Naive thymus-derived CD8-positive, alpha-beta T cell (primary cell): ENCODE results near the gene CSNK1G2. TPM values are rescaled to one million over a fixed set of nuclear protein-coding genes. Genes with fewer than 3 reads are reported as not detected.

Source experiments
- ATAC-seq, 2 donors: fragments of 150-1000 bp; cut with Tn5 transposase in 1 of 2; sonication (Bioruptor Pico), chemical (Tn5 transposase) in 1 of 2; 1 replicate in 1 of 2; 2 replicates in 1 of 2; pipeline ENCODE4 v1.10.0; 2021; ENCODE audit warnings: mild to moderate bottlenecking in 2 of 2, moderate library complexity in 2 of 2
- POLR2A ChIA-PET: fragments of 350-600 bp; sonication (Branson Sonifier 250); formaldehyde crosslinking; loops from one replicate; lab custom pipeline; 2021; ENCODE audit warnings: antibody characterized with exemption; lab: Charles Lee
- DNase-seq, 10 donors: peaks; one replicate each; pipeline versions ENCODE4 v3.0.0 to v3.0.0-alpha.2; 2020 to 2022
- H3K27ac Mint-ChIP-seq, 10 donors: one replicate each; pipeline ENCODE4 v1.8.0; 2020 to 2022; ENCODE audit warnings: mild to moderate bottlenecking in 10 of 10, mixed read lengths in 10 of 10, moderate library complexity in 4 of 10, inconsistent platforms in 1 of 10
- H3K27me3 Mint-ChIP-seq, 5 donors: one replicate each; pipeline ENCODE4 v1.8.0; 2021 to 2022; ENCODE audit warnings: mixed read lengths in 5 of 5
- H3K36me3 Mint-ChIP-seq, 3 donors: one replicate each; pipeline ENCODE4 v1.8.0; 2020 to 2022; ENCODE audit warnings: mixed read lengths in 3 of 3, mild to moderate bottlenecking in 2 of 3, inconsistent platforms in 1 of 3
- H3K4me1 Mint-ChIP-seq, 4 donors: one replicate each; pipeline ENCODE4 v1.8.0; 2021 to 2022; ENCODE audit warnings: mixed read lengths in 4 of 4
- H3K4me3 Mint-ChIP-seq, 10 donors: one replicate each; pipeline ENCODE4 v1.8.0; 2020 to 2022; ENCODE audit warnings: mild to moderate bottlenecking in 10 of 10, mixed read lengths in 10 of 10, moderate library complexity in 6 of 10, inconsistent platforms in 1 of 10
- H3K9me3 Mint-ChIP-seq, 9 donors: one replicate each; pipeline ENCODE4 v1.8.0; 2020 to 2022; ENCODE audit warnings: mixed read lengths in 9 of 9, mild to moderate bottlenecking in 3 of 9, inconsistent platforms in 1 of 9, moderate library complexity in 1 of 9
- polyA plus RNA-seq, 3 donors: library from polyadenylated mRNA; unstranded; fragments of 300-500 nt; fragmentation: Illumina TruSeq; gene quantifications; one replicate each; pipeline ENCODE4 v1.2.3, GENCODE V29; 2021
- total RNA-seq, 8 experiments: library from RNA in 2 of 8; stranded (reverse) in 2 of 8; gene quantifications; one replicate each; pipeline ENCODE4 v1.2.3 and lab custom pipeline; 2021 to 2026

CSNK1G2 gene
- total and polyA plus RNA-seq, 5 experiments from 2014 or later = 25.4 to 175 (median 67.6) TPM

DNA sequence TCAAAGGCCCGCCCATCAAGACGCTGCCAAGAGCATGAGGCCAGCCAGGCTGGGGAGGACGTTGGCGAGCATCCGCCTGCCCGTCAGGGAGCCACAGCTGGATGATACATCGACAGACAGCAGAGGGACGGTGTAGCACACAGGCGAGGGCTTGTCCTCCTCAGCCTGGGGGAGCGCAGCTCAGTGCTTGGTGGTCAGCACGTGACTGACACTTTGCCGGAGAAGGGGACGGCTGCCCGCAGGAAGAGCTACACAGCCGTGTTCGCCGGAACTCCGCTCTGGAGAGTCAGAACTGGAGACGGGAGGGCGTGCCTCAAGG, 34.1 kb downstream of the CSNK1G2 start:
- H3K36me3 Mint-ChIP-seq = peaks cover 0 to 39% (median 0%) of the 10 kb centered on the region in 3 donors
- no peak overlapping the region for H3K4me3 Mint-ChIP-seq
- POLR2A ChIA-PET = interaction anchor here (1.3 kb wide), 1 partner anchor 21 kb away, joined by 3 read pairs; no protein-coding TSS in a partner anchor
- no peaks in the 10 kb centered on the region for H3K27me3 Mint-ChIP-seq
- H3K4me1 Mint-ChIP-seq = peaks cover 6 to 29% (median 8%) of the 10 kb centered on the region in 4 donors
- no peak overlapping the region for H3K27ac Mint-ChIP-seq
- no peaks in the 10 kb centered on the region for H3K9me3 Mint-ChIP-seq
- DNase-seq (no peak), ATAC-seq (no peak)

DNA sequence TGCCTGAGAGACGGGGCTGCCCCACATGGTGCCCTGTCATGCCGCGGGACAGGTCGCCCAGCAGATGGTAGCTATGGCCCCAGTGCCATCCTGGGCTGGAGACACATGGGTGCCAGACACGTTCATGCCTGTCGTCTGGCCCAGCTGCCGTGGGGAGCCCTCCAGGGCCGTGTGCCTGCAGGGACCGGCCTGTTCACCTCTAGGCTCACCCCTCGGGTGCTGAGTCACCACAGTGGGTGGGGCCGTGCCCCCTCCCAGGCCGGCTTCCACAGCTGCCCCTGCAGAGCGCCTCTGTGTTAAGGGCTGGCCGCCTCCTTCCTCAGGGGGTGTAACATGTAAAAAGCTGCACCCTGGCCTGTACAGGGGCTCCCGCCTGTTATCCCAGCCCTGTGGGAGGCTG, 36.1 kb downstream of the CSNK1G2 start:
- no peaks in the 10 kb centered on the region for H3K9me3 Mint-ChIP-seq
- peaks cover 0 to 47% (median 7%) of the 10 kb centered on the region in 3 donors for H3K36me3 Mint-ChIP-seq
- no peaks in the 10 kb centered on the region for H3K27me3 Mint-ChIP-seq
- POLR2A ChIA-PET = interaction anchor here (0.7 to 0.9 kb wide), 2 partner anchors 115 to 725 kb away, joined by 3 to 6 read pairs; partner anchors contain the start of gene GNG7
- ATAC-seq (no peak), DNase-seq (no peak)
- peaks cover 4 to 22% (median 6%) of the 10 kb centered on the region in 4 donors for H3K4me1 Mint-ChIP-seq
- H3K27ac Mint-ChIP-seq = no peak overlapping the region
- H3K4me3 Mint-ChIP-seq = no peak overlapping the region

DNA sequence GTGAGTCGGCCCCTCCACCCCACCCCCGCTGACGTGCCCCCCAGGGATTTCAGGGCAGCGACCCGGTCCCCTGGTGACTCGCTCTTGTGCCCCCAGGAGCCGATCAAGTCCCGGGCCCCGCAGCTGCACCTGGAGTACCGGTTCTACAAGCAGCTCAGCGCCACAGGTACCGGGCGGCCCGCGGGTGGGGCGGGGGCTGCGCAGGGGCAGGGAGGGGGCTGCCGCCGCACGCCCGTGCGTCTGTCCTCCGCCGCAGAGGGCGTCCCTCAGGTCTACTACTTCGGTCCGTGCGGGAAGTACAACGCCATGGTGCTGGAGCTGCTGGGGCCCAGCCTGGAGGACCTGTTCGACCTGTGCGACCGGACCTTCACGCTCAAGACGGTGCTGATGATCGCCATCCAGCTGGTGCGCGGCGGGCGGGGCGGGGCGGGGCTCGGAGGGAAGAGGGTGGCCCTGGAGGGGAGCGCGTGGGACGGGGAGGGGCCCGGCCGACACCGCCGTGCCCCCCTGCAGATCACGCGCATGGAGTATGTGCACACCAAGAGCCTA, 37.4 kb downstream of the CSNK1G2 start:
- no peak for DNase-seq
- POLR2A ChIA-PET = interaction anchor here (0.5 kb wide), 1 partner anchor 10 kb away, joined by 5 read pairs; no protein-coding TSS in a partner anchor
- Mint-ChIP-seq H3K27me3 (no peaks in the 10 kb centered on the region), H3K36me3 (peaks cover 0 to 52% (median 9%) of the 10 kb centered on the region in 3 donors), H3K4me3 (no peak overlapping the region), H3K27ac (no peak overlapping the region), H3K4me1 (peaks cover 1 to 13% (median 3%) of the 10 kb centered on the region in 4 donors), H3K9me3 (no peaks in the 10 kb centered on the region)
- ATAC-seq = no peak

DNA sequence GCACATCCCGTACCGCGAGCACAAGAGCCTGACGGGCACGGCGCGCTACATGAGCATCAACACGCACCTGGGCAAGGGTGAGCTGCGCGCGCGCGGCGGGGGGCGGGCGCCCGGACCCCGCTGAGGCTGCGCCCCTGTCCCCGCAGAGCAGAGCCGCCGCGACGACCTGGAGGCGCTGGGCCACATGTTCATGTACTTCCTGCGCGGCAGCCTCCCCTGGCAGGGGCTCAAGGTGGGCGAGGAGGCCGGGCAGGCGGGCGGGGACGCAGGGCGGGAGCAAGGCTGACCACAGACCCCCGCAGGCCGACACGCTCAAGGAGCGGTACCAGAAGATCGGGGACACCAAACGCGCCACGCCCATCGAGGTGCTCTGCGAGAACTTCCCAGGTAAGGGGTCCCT, 38.0 kb downstream of the CSNK1G2 start:
- POLR2A ChIA-PET = interaction anchor here (1.3 kb wide), 1 partner anchor 11 kb away, joined by 5 read pairs; no protein-coding TSS in a partner anchor
- Mint-ChIP-seq H3K36me3 (peaks cover 0 to 55% (median 11%) of the 10 kb centered on the region in 3 donors), H3K4me3 (no peak overlapping the region), H3K9me3 (no peaks in the 10 kb centered on the region), H3K4me1 (peaks cover 0 to 9% (median under 1%) of the 10 kb centered on the region in 4 donors), H3K27ac (no peak overlapping the region), H3K27me3 (no peaks in the 10 kb centered on the region)
- DNase-seq (no peak), ATAC-seq (no peak)

DNA sequence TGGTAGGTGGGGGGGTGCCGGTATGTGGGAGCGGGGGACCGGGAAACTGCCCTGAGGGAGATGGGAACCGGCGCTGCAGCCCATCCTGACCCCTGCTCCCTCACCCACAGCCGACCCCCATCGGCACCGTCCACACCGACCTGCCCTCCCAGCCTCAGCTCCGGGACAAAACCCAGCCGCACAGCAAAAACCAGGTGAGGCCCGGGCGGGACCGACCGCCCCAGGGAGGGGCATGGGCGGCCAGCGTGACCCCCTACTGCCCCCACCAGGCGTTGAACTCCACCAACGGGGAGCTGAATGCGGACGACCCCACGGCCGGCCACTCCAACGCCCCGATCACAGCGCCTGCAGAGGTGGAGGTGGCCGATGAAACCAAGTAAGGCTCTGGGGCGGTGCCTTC, 38.7 kb downstream of the CSNK1G2 start:
- no peaks in the 10 kb centered on the region for H3K9me3 Mint-ChIP-seq
- H3K4me1 Mint-ChIP-seq = peaks cover 0 to 8% (median 0%) of the 10 kb centered on the region in 4 donors
- POLR2A ChIA-PET = interaction anchor here (1.3 kb wide), 1 partner anchor 10 kb away, joined by 5 read pairs; no protein-coding TSS in a partner anchor
- H3K4me3 Mint-ChIP-seq = no peak overlapping the region
- DNase-seq (no peak), ATAC-seq (no peak)
- H3K27me3 Mint-ChIP-seq = no peaks in the 10 kb centered on the region
- H3K27ac Mint-ChIP-seq = peak overlapping the region in 1 of 10 donors; percentile 18
- H3K36me3 Mint-ChIP-seq = peaks cover 0 to 60% (median 11%) of the 10 kb centered on the region in 3 donors

DNA sequence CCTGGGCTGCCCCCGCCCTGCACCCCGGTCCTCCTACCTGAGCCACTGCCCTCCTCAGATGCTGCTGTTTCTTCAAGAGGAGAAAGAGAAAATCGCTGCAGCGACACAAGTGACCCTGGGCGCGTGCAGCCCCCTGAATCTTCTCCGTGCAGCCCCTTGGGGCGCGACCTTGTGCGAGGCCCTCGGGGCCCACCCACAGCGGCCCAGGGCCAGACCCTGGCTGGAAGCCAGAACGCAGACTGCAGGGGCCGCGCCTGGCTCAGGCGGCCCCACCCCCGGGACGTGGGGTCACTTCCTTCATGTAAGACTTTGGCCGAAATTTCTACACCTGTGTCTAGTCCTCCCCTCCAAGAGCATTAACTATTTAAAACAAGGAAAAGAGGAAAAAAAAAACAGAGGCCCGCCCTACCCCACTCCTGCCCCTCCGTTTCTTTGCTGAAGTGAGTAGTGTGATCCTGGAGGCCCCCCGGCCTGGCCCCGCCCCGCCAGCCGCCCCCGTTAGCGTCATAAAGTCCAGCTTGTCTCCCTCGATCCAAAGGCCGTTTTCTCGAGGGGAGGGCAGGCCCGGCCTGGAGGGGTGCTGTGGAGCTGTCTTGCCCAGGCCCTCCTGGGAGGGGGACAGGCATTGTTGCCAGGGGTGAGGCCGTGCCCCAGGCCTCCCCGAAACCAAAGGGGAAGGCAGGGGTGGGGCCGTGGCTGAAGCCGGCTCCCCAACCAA, 39.3 kb downstream of the CSNK1G2 start:
- POLR2A ChIA-PET = interaction anchor here (1.3 to 1.5 kb wide), 2 partner anchors 9 to 115 kb away, joined by 3 to 5 read pairs; no protein-coding TSS in a partner anchor
- ATAC-seq (no peak), DNase-seq (no peak)
- Mint-ChIP-seq H3K36me3 (peaks cover 0 to 61% (median 11%) of the 10 kb centered on the region in 3 donors), H3K4me1 (peaks cover 0 to 3% (median 0%) of the 10 kb centered on the region in 4 donors), H3K27me3 (no peaks in the 10 kb centered on the region), H3K4me3 (no peak overlapping the region), H3K9me3 (no peaks in the 10 kb centered on the region), H3K27ac (no peak overlapping the region)

DNA sequence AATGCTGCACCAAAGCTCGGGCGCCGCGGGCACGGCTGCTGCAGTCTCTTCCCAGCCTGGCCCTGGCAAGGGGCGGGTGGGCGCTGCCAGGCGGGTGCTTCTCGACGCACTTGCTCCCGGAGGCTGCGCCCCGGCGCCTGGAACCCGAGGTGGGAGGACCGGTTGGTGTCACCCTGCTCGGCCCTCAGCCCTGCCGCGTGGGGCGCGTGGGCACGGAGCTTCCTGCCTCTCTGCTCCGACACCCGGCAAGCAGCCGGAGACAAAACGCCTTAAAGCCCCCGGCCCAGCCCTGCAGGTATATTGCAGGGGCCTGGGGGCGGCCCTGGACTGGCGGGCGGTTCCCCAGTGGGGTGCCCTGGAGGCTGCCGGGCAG, 39.8 kb downstream of the CSNK1G2 start:
- H3K27me3 Mint-ChIP-seq = no peaks in the 10 kb centered on the region

DNA sequence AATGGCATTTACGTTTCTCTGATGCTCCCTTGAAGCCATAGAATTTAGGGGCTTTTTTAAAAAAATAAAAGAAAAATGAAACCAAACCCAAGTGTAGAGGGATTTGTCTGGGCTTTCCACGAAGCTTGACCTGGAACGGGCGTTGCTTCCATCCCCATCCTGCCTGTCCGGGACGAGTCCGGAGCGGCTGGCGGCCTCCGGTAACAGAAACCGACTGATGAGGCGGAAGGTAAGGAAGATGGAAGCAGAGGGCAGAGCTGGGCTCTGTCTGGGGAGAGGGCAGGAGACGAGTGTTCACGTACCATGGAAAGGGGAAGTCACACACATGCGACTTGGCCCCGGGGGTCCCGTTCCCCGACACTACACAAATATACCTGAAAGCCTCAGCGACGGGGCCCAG, 40.3 kb downstream of the CSNK1G2 start:
- peak overlapping the region in 2 of 10 donors; percentile 25 to 43 for H3K27ac Mint-ChIP-seq
- H3K36me3 Mint-ChIP-seq = peaks cover 0 to 56% (median 11%) of the 10 kb centered on the region in 3 donors
- POLR2A ChIA-PET = interaction anchor here (1.5 to 1.6 kb wide), 2 partner anchors 11 to 116 kb away, joined by 3 to 4 read pairs; no protein-coding TSS in a partner anchor
- DNase-seq (no peak), ATAC-seq (no peak)
- H3K9me3 Mint-ChIP-seq = no peaks in the 10 kb centered on the region
- no peak overlapping the region for H3K4me3 Mint-ChIP-seq
- no peaks in the 10 kb centered on the region for H3K27me3 Mint-ChIP-seq
- peaks cover 0 to 2% (median 0%) of the 10 kb centered on the region in 4 donors for H3K4me1 Mint-ChIP-seq

More for the DNA sequence above, 39.8 kb downstream of the CSNK1G2 start:
- H3K4me1 Mint-ChIP-seq = peaks cover 0 to 3% (median 0%) of the 10 kb centered on the region in 4 donors
- no peak overlapping the region for H3K4me3 Mint-ChIP-seq
- DNase-seq (no peak), ATAC-seq (no peak)
- H3K9me3 Mint-ChIP-seq = no peaks in the 10 kb centered on the region
- peaks cover 0 to 58% (median 11%) of the 10 kb centered on the region in 3 donors for H3K36me3 Mint-ChIP-seq
- POLR2A ChIA-PET = interaction anchor here (1.5 to 1.6 kb wide), 2 partner anchors 10 to 116 kb away, joined by 3 to 4 read pairs; no protein-coding TSS in a partner anchor
- H3K27ac Mint-ChIP-seq = no peak overlapping the region

DNA sequence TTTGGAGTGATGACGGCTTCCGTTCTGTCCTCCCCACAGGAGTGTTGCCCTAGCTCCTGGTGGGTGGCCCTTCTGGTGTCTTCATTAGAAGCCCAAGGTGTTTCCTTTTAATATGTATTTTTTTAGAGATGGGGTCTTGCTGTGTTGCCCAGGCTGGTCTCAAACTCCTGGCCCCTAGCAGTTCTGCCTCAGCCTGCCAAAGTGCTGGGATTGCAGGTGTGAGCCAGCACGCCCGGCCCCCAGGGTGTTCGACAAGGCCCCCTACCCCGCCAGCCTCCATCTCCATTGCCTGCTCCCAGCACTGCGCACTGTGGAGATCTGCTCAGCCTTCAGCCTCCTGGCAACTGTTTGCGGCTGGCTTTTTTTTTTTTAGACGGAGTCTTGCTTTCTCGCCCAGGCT, 43.4 kb downstream of the CSNK1G2 start:
- POLR2A ChIA-PET = interaction anchor here (0.7 kb wide), 2 partner anchors 43 to 1237 kb away, joined by 3 to 4 read pairs; no protein-coding TSS in a partner anchor
- no peak overlapping the region for H3K27ac Mint-ChIP-seq
- no peak for DNase-seq
- ATAC-seq = no peak
- H3K4me1 Mint-ChIP-seq = no peaks in the 10 kb centered on the region
- no peaks in the 10 kb centered on the region for H3K9me3 Mint-ChIP-seq
- peaks cover 0 to 71% (median 11%) of the 10 kb centered on the region in 3 donors for H3K36me3 Mint-ChIP-seq
- no peaks in the 10 kb centered on the region for H3K27me3 Mint-ChIP-seq
- H3K4me3 Mint-ChIP-seq = no peak overlapping the region

DNA sequence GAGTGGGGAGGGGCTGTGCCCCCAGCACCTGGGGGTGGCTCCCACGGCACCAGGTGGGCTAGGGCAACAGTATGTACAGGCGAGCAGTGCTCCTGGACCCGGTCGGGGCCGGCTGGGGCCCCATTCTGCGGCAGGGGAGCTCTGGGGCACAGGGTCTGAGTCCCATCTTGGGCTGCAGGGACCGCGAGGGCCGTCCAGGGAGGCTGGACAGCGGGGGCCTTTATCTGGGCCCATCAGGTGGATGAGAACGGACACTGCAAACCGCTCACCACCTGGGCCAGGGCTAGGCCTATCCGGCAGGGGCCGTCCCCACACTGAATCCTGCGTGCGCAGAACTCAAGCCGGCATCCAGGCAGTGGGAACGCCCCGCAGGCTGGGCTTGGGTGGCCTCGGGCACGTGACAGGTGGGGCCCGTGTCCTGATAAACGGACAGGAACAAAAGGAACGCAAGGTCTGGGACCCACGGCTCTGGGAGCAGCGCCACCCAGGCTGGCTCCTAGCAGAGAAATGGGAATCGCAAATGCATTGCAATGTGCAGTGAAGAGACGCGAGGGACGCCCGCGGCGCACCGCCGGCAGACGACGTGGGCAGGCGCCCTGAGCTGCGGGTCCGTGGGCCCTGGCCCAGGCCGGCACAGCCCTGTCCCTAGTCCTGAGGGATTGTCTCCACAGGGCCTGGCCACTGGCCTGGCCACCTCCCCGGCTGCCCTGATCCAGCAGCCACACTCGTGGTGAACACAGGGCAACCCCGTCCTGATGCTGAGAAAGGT, 44.8 kb downstream of the CSNK1G2 start:
- ATAC-seq (no peak), DNase-seq (no peak)
- Mint-ChIP-seq H3K27me3 (no peaks in the 10 kb centered on the region), H3K9me3 (no peaks in the 10 kb centered on the region), H3K4me1 (no peaks in the 10 kb centered on the region), H3K4me3 (no peak overlapping the region), H3K36me3 (peaks cover 0 to 68% (median 11%) of the 10 kb centered on the region in 3 donors), H3K27ac (no peak overlapping the region)
- POLR2A ChIA-PET = no interaction called here

DNA sequence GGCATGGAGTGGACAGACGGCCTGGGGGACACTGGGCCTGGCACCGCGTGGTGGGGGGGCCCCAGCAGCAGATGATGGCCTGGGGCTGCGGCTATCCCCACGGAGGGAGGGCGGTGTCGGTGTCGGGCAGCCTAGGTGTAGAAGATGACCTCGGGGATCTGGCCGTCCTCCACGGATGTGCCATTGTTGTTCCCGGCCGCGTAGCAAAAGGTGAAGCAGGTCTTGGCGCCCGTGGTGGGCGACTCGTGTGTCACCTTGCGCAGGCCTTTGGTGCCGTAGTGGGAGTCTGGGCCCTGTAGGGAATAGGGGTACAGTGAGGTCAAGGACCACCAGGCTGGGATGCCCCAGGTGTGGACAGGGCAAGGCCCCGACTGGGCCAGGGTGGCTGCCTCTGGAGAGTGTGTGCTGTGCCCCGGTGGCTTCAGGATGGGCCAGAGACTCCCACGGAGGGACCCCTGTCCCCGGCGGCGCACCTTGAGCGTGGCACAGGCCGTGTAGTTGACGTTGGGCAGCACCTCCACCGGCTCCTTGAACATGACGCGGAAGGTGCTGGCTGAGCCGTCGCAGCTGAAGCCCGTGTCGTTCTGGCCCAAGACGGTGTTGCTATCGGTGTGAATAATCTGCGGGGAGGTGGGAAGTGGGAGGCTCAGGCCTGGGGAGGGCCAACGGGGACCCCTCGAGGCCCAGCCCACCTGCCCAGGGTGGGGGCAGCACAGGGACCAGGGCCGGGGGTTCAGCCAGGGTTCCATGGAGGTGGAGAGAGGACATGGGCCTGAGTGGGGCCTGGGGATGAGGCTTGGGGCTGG, 45.6 kb downstream of the CSNK1G2 start:
- ATAC-seq (no peak), DNase-seq (no peak)
- no peaks in the 10 kb centered on the region for H3K9me3 Mint-ChIP-seq
- peaks cover 0 to 66% (median 9%) of the 10 kb centered on the region in 3 donors for H3K36me3 Mint-ChIP-seq
- H3K4me3 Mint-ChIP-seq = no peak overlapping the region
- no peaks in the 10 kb centered on the region for H3K27me3 Mint-ChIP-seq
- H3K27ac Mint-ChIP-seq = peak overlapping the region in 4 of 10 donors; percentile 10 to 40 (median 18)
- POLR2A ChIA-PET = no interaction called here
- no peaks in the 10 kb centered on the region for H3K4me1 Mint-ChIP-seq
